AG10803 (cell line): ENCODE data around the gene PDCD2L.

Experiments used
- DNase-seq: peaks from one replicate; pipeline ENCODE4 v3.0.0; 2010; ENCODE audit warnings: low read depth
- H3K4me3 ChIP-seq: 2 replicates; pipeline ENCODE4 v1.5.1; 2011; ENCODE audit warnings: mild to moderate bottlenecking, low read length, control low read depth
- TF ChIP-seq, protein P1 (sequence below): conservative IDR thresholded peaks from 2 replicates; pipeline ENCODE4 v1.5.1; 2011; ENCODE audit warnings: mild to moderate bottlenecking, low read length, control low read depth, inconsistent platforms

Gene PDCD2L, protein sequence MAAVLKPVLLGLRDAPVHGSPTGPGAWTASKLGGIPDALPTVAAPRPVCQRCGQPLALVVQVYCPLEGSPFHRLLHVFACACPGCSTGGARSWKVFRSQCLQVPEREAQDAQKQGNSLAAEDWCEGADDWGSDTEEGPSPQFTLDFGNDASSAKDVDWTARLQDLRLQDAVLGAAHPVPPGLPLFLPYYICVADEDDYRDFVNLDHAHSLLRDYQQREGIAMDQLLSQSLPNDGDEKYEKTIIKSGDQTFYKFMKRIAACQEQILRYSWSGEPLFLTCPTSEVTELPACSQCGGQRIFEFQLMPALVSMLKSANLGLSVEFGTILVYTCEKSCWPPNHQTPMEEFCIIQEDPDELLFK

GRCh38 chr19:34404109-34404909, at the start of gene PDCD2L:
TSS of gene PDCD2L (plus strand) at chr19:34404399. CDS start at chr19:34404431, 32 bp downstream.
- peak within 1 kb of the TSS; percentile 95 for H3K4me3 ChIP-seq
- TF ChIP-seq, protein P1, sequence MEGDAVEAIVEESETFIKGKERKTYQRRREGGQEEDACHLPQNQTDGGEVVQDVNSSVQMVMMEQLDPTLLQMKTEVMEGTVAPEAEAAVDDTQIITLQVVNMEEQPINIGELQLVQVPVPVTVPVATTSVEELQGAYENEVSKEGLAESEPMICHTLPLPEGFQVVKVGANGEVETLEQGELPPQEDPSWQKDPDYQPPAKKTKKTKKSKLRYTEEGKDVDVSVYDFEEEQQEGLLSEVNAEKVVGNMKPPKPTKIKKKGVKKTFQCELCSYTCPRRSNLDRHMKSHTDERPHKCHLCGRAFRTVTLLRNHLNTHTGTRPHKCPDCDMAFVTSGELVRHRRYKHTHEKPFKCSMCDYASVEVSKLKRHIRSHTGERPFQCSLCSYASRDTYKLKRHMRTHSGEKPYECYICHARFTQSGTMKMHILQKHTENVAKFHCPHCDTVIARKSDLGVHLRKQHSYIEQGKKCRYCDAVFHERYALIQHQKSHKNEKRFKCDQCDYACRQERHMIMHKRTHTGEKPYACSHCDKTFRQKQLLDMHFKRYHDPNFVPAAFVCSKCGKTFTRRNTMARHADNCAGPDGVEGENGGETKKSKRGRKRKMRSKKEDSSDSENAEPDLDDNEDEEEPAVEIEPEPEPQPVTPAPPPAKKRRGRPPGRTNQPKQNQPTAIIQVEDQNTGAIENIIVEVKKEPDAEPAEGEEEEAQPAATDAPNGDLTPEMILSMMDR = no peak
- peak; percentile 79 for DNase-seq

DNA sequence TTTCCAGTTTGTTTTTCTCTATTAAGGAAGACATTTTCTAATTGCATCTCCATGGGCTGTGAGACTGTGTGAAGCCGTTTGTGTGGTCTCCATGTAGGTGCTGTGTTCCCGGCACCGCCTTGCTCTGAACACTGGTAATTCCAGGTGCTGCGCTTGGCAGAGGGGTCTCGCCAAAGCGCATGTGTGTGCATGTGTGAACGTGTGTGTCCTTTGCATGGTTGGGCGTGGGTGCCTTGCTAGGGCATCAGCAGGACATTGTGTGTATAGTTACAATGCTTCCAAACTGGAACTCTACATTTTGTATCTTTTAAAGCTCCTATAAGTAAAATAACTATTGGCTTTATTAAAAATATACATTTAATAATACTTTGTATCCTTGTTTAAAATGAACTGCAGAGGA, 49.0 kb upstream of the PDCD2L start:
- DNase-seq = no peak
- TF ChIP-seq, protein P1 = no peak
- H3K4me3 ChIP-seq = no peak overlapping the region

DNA sequence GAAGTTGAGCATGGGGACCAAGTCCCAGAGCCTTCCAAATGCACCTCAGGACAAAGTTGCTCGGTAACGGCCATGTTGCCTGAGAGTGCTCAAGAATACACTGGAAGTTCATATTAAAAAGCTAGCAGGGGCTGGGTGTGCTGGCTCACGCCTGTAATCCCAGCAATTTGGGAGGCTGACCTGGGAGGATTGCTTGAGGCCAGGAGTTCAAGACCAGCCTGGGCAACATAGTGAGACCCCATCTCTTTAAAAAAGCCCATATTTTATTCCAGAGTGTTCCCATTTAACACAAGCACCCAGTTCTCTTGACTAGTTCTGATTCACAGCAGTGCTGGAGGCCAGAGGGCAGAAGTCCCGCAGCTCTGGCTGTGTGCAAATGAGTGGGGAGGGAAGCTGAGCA, 47.3 kb upstream of the PDCD2L start:
- DNase-seq = no peak
- H3K4me3 ChIP-seq = no peak overlapping the region
- TF ChIP-seq, protein P1 = no peak

DNA sequence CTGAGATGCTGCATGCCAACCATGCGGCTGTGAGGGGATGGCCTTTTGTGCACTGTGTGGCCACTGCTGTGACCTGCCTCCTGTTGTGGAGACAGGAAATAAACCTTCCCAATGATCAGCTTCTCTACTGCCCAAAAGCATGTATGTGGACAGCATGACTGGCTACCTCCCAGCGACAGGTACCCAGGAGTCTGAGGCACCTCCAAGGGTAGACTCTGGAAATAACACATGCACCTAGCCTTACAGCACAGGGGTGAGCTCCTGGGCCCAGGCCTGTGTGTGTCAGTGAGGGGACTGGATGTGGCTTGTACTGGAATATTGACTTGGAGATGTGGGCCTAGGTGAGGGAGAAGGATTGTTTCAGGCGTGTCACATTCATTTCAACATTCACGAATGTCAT, 46.8 kb upstream of the PDCD2L start:
- DNase-seq = no peak
- no peak overlapping the region for H3K4me3 ChIP-seq
- TF ChIP-seq, protein P1 = no peak

DNA sequence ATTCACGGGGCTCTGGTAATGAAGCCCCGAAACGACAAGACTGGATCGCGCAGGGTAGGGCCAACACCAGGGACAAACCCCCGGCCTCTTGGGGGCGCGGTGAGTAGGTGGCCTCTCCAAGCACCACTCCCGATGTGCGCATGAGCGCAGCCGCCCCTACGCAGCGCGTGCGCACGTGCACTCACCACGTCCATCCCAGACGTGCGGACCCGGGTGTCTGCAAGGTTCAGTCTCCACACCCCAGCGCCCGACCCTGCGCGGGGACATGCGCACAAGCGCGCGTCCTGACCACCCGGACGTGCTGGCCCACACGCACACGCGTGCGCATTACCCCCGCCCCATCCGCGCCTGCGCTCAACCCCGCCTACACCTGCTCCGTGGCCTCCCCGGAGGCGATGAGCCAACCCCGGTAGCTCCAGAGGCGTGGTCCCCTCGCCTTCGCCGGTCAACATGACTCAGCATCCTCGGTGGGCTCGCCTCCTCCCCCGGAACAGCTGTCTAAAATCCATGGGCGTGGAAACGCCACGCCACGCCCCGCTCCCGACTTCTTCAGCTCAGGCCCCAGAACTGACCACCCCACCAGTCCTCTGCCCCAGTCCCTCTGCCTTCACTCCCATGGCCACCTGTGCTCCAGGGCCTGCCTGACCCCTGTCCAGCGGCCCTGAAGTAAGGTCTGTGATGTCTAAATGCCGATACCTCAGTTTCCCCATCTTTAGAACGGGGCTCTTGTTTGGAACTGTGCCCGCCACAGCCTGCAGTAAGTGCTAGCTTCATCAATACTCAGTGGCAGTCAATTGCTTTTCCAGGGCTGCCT, 44.9 kb upstream of the PDCD2L start:
- peak; percentile 96 for DNase-seq
- TF ChIP-seq, protein P1 = peak; percentile 58
- peak overlapping the region; percentile 61 for H3K4me3 ChIP-seq

DNA sequence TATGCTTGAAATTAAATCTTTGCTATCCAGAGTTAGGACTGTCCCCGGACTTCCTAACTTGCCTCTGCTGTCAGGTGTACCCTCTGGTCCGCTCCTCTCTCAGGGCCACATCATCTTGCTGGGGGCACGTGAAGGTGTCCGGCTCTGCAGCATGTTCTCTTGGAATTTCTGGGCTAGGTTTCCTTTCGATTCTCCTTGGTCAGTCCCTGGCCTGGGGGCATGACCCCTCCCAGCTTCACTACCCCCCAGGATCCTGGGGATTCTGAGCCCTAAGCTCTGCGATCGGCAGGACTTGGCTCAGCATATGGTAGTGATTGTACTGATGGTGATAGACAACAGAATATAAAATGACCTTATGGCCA, 44.3 kb upstream of the PDCD2L start:
- H3K4me3 ChIP-seq = peak overlapping the region; percentile 61
- no peak for DNase-seq
- TF ChIP-seq, protein P1 = no peak
